Neural progenitor cell (in vitro differentiated cells): ENCODE results near the gene FECH. TPM values are rescaled to one million over a fixed set of nuclear protein-coding genes. Genes with fewer than 3 reads are reported as not detected.

Experiments used
- DNase-seq: peaks from one replicate; pipeline ENCODE4 v3.0.0-alpha.2; 2016; ENCODE audit warnings: low spot score
- H2AFZ ChIP-seq: fragments of 200-600 bp; sonication (generic); replicated peaks from 2 replicates; pipeline ENCODE4 v1.6.1; 2016; ENCODE audit warnings: antibody characterized with exemption
- H3F3A ChIP-seq: fragments of 200-600 bp; sonication (generic); 2 replicates; pipeline ENCODE4 v1.6.1; 2016; ENCODE audit warnings: antibody characterized with exemption, low read depth
- H3K27ac ChIP-seq: fragments of 200-600 bp; sonication (generic); 2 replicates; pipeline ENCODE4 v1.5.1; 2016; ENCODE audit warnings: mild to moderate bottlenecking
- H3K27me3 ChIP-seq: fragments of 200-600 bp; sonication (generic); 2 replicates; pipeline ENCODE4 v1.6.1; 2016; ENCODE audit warnings: mild to moderate bottlenecking, moderate library complexity
- H3K36me3 ChIP-seq: fragments of 200-600 bp; sonication (generic); 2 replicates; pipeline ENCODE4 v1.5.1; 2016
- H3K4me1 ChIP-seq: fragments of 200-600 bp; sonication (generic); 2 replicates; pipeline ENCODE4 v1.6.1; 2016; ENCODE audit warnings: mixed run types
- H3K4me2 ChIP-seq: fragments of 200-600 bp; sonication (generic); 2 replicates; pipeline ENCODE4 v1.6.1; 2016
- H3K4me3 ChIP-seq: fragments of 200-600 bp; sonication (generic); 2 replicates; pipeline ENCODE4 v1.5.1; 2016
- H3K79me2 ChIP-seq: fragments of 200-600 bp; sonication (generic); 2 replicates; pipeline ENCODE4 v1.6.1; 2016; ENCODE audit warnings: low read depth
- H3K9ac ChIP-seq: fragments of 200-600 bp; sonication (generic); 2 replicates; pipeline ENCODE4 v1.6.1; 2016
- H3K9me3 ChIP-seq: fragments of 200-600 bp; sonication (generic); 2 replicates; pipeline ENCODE4 v1.5.1; 2016; ENCODE audit warnings: low read depth
- H4K20me1 ChIP-seq: fragments of 200-600 bp; sonication (generic); 2 replicates; pipeline ENCODE4 v1.6.1; 2016; ENCODE audit warnings: low read depth
- H3K27ac Mint-ChIP-seq: 3 replicates; pipeline ENCODE4 v1.8.0; 2021; ENCODE audit warnings: mixed read lengths
- H3K27me3 Mint-ChIP-seq: 2 replicates; pipeline ENCODE4 v1.8.0; 2022; ENCODE audit warnings: low read depth, mild to moderate bottlenecking, inconsistent platforms, moderate library complexity, mixed read lengths; ENCODE audit not compliant: insufficient read depth
- H3K36me3 Mint-ChIP-seq: 3 replicates; pipeline ENCODE4 v1.8.0; 2021; ENCODE audit warnings: mixed read lengths
- H3K4me1 Mint-ChIP-seq: 3 replicates; pipeline ENCODE4 v1.8.0; 2021; ENCODE audit warnings: mixed read lengths
- H3K4me3 Mint-ChIP-seq: 3 replicates; pipeline ENCODE4 v1.8.0; 2021; ENCODE audit warnings: mild to moderate bottlenecking, moderate library complexity, mixed read lengths
- H3K9me3 Mint-ChIP-seq: 3 replicates; pipeline ENCODE4 v1.8.0; 2020; ENCODE audit warnings: mixed read lengths
- EZH2 ChIP-seq: fragments of 200-600 bp; sonication (generic); IDR thresholded peaks from 2 replicates; pipeline ENCODE4 v1.6.1; 2017; ENCODE audit warnings: antibody characterized with exemption, mild to moderate bottlenecking, moderate library complexity
- EZH2phosphoT487 ChIP-seq: fragments of 200-600 bp; sonication (generic); IDR thresholded peaks from 2 replicates; pipeline ENCODE4 v1.6.1; 2017; ENCODE audit warnings: antibody characterized with exemption
- total RNA-seq: library from RNA; depleted of rRNA; stranded (reverse); fragments of >200 nt; gene quantifications from 2 replicates; pipeline ENCODE4 v1.2.3, GENCODE V29; 2015; ENCODE audit warnings: low replicate concordance
- TF ChIP-seq, protein P1 (sequence below): fragments of 200-600 bp; sonication (generic); IDR thresholded peaks from 2 replicates; pipeline ENCODE4 v1.5.1; 2017; ENCODE audit warnings: antibody characterized with exemption, mild to moderate bottlenecking

Gene FECH
- total RNA-seq, 1 donor from 2014 or later: 16.4 TPM

DNA sequence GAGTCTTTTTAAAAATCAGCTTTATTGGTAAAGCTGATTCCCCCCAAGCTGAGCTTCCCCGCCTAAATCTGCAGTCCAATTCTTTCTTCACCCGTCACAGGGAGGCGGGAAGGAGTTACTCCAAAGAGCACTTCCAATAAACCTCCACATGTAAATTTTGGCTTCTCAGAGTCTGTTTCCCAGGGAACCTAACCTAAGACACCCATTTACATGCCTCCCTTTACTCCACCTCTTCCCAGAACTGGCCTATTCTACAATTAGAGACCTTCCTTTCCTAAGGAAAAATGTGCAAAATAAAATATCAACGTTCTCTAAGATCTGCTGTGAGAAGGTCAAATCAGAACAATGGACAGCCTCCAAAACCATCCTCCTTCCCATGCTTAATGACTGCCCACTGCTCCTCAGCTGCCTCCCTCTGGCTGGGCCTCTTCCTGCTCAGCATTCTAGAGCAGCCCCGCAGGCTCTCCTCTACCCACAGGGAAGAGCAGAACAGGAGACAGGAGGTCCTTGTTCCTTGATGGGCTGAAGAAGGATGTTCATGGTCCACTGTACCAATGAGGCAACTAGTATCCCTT is 87.7 kb downstream of the FECH start:
- Histone ChIP-seq H3K79me2 (no peaks in the 10 kb centered on the region), H3F3A (no peaks in the 10 kb centered on the region), H4K20me1 (no peaks in the 10 kb centered on the region), H3K36me3 (no peaks in the 10 kb centered on the region), H3K9me3 (no peaks in the 10 kb centered on the region), H3K9ac (no peak overlapping the region), H3K4me2 (no peak overlapping the region), H3K4me3 (no peak overlapping the region), H3K27ac (no peak overlapping the region), H2AFZ (no peak overlapping the region), H3K4me1 (no peaks in the 10 kb centered on the region), H3K27me3 (no peaks in the 10 kb centered on the region)
- no peak for DNase-seq
- no peak overlapping the region for H3K27ac Mint-ChIP-seq
- H3K4me1 Mint-ChIP-seq: no peaks in the 10 kb centered on the region
- no peak for TF ChIP-seq EZH2phosphoT487
- no peak for TF ChIP-seq EZH2
- TF ChIP-seq, protein P1, sequence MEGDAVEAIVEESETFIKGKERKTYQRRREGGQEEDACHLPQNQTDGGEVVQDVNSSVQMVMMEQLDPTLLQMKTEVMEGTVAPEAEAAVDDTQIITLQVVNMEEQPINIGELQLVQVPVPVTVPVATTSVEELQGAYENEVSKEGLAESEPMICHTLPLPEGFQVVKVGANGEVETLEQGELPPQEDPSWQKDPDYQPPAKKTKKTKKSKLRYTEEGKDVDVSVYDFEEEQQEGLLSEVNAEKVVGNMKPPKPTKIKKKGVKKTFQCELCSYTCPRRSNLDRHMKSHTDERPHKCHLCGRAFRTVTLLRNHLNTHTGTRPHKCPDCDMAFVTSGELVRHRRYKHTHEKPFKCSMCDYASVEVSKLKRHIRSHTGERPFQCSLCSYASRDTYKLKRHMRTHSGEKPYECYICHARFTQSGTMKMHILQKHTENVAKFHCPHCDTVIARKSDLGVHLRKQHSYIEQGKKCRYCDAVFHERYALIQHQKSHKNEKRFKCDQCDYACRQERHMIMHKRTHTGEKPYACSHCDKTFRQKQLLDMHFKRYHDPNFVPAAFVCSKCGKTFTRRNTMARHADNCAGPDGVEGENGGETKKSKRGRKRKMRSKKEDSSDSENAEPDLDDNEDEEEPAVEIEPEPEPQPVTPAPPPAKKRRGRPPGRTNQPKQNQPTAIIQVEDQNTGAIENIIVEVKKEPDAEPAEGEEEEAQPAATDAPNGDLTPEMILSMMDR: no peak
- no peaks in the 10 kb centered on the region for H3K27me3 Mint-ChIP-seq
- H3K9me3 Mint-ChIP-seq: no peaks in the 10 kb centered on the region
- no peak overlapping the region for H3K4me3 Mint-ChIP-seq
- H3K36me3 Mint-ChIP-seq: no peaks in the 10 kb centered on the region

Other genes with a start within 250 kb of the FECH start
- 0.65 and 1.2 TPM in 2 replicates for gene ST8SIA3, start 234.1 kb downstream of the FECH start, total RNA-seq
- 0.06 and 0.15 TPM in 2 replicates for gene ONECUT2, start 151.3 kb downstream of the FECH start, total RNA-seq
- gene NARS1, start 35.1 kb upstream of the FECH start, total RNA-seq: 111 and 186 TPM in 2 replicates
- 0.03 and 0.15 TPM in 2 replicates for gene ATP8B1, start 216.6 kb upstream of the FECH start, total RNA-seq